ENCODE results near the gene P2RY6.
A peak's percentile ranks its signal among the peaks of the same experiment; 100 is the strongest.

The P2RY6 gene

DNA sequence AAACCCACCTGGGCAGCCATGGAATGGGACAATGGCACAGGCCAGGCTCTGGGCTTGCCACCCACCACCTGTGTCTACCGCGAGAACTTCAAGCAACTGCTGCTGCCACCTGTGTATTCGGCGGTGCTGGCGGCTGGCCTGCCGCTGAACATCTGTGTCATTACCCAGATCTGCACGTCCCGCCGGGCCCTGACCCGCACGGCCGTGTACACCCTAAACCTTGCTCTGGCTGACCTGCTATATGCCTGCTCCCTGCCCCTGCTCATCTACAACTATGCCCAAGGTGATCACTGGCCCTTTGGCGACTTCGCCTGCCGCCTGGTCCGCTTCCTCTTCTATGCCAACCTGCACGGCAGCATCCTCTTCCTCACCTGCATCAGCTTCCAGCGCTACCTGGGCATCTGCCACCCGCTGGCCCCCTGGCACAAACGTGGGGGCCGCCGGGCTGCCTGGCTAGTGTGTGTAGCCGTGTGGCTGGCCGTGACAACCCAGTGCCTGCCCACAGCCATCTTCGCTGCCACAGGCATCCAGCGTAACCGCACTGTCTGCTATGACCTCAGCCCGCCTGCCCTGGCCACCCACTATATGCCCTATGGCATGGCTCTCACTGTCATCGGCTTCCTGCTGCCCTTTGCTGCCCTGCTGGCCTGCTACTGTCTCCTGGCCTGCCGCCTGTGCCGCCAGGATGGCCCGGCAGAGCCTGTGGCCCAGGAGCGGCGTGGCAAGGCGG lies 24.5 kb downstream of the P2RY6 start:
- no peak for DNase-seq (ENCODE audit: low read depth in 2 of 2)

DNA sequence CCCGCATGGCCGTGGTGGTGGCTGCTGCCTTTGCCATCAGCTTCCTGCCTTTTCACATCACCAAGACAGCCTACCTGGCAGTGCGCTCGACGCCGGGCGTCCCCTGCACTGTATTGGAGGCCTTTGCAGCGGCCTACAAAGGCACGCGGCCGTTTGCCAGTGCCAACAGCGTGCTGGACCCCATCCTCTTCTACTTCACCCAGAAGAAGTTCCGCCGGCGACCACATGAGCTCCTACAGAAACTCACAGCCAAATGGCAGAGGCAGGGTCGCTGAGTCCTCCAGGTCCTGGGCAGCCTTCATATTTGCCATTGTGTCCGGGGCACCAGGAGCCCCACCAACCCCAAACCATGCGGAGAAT lies 25.1 kb downstream of the P2RY6 start:
- no peak for DNase-seq (ENCODE audit: low read depth in 2 of 2)

DNA sequence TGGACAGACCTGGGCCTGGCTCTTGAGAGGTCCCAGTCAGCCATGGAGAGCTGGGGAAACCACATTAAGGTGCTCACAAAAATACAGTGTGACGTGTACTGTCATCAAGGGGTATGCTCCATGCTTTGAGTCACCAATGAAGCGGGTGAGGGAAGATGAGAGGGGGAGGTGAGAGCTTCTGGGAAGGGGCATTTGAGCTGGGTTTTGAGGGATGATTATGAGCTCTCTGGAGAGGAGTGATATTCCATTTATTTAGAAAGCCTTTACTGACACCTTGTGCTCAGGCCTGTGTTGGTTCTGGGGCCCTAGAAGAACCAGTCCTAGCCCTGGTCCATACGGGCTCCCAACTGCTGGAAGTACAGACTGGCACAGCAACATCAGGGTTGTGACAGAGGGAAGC lies 25.6 kb downstream of the P2RY6 start:
- no peak for DNase-seq (ENCODE audit: low read depth in 2 of 2)

DNA sequence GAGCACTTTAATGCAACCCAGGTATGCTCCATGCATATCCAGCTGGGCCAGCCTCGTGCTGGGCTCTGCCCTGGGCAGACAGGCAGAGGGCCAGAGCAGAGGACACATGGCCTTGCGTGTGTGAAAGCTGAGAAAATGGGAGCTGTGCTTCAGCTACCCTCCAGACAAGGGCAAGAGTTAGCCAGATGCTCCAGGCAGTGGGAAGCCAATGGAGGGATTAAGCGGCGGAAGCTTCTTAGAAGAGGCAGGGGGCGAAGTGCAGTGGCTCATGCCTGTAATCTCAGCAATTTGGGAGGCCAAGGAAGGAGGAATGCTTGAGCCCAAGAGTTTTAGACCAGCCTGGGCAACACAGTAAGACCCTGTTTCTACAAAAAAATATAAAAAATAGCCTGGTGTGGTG lies 26.1 kb downstream of the P2RY6 start:
- no peak for DNase-seq (ENCODE audit: low read depth in 2 of 2)

DNA sequence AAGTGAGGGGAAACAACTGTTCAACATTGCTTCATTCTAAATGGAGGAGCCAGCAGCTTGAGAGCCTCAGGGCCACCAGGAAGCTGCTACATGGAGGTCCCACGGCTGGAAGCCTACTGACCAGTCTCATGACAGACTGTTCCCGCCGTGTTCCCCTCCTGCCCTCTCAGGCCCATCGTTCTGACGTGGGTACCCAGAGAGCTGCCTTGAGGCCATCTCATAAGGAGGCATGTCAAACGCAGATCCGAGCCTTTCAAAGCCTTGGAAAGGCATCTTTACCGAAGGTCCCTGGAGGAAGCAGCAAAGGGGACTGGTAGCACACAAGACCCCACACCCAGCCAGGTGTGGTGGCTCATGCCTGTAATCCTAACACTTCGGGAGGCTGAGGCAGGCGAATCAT lies 27.6 kb downstream of the P2RY6 start:
- no peak for DNase-seq (ENCODE audit: low read depth in 2 of 2)

DNA sequence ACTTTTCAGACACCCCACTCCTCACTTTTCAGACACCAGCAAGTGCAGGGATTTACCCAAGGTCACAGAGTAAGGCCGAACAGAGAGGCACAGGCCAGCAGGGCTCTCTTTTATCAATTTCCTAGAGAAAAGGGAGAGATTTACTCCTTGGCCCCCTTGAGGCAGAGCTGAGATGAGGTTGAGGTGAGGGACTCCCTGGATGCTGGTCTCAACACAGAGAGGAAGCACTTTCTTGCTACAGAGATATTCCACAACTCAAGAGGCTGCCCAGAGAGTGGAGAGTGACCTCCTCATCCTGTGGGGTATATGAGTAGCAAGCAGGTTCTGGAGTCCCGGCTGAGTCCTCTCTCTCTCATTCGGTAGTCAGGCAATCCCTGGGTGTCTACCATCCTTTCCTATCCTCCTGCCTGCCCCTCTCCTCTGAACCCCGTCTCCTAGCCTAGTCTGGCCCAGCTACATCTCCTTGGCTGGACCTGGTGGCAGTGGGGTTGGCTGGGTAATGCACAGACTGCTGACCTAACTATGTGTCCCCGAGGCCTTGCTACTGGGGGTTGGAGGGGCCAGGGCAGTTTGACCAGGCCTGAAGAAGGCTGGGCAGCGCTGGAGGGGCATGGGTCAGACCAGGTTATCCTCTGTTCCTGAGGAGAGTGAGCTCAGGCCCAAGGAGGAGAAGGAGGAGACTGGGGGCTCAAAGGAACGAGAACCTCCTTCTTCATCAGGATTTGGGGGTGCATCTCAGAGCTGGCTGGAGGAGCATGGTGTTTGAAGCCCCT lies 34.1 kb downstream of the P2RY6 start:
- no peak for DNase-seq (ENCODE audit: low read depth in 2 of 2)

DNA sequence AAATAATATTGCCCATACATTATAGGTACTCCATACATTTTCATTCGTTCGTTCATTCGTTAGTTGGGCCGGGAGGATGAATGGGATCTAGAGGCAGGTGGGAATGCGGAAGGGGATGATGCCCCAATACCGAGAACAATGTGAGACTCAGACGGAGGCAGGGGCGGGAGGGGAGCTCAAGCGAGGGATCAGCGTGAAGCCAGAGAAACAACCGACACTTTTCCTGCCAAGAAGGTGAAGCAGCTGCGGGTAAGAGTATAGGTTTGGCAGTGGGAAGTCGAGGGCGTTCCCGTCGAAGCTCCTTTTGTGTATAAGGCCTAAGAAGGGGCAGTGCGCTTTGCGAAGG lies 34.8 kb downstream of the P2RY6 start:
- no peak for DNase-seq (ENCODE audit: low read depth in 2 of 2)

DNA sequence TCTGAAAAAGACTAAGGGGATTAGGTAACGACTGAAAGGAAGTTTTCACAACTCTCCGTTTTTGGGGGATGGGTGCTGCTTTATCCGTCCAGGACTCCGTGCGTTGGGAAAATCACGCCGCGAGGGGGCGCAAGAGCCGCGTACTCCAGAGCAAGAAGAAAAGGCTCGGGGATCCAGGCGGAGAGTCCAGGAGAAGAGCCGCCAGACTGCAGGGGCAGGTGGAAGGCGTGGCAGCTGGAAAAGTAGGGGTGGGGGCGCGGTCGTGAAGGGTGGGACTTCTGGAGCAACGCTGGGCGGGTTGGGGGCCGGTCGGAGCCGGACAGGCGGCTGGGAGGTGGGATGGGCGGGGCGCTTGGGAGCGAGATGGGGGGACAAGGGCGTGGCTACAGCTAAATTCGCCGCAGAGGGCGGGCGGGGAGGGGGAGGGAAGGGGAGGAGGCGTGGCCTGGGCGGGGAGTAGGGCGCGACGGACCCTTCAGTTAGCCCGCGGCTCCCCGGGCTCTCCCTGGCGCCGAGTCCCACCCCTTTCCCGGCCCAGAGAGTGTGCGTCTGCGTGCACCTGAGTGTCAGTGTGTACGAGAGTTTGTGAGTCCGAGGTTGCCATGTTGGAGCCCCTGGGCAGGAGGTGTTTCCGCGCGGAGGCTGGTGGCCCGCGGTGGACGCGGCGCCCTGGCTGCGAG lies 35.3 kb downstream of the P2RY6 start:
- peak; percentile 88 to 94 for DNase-seq (ENCODE audit: low read depth in 2 of 2)

DNA sequence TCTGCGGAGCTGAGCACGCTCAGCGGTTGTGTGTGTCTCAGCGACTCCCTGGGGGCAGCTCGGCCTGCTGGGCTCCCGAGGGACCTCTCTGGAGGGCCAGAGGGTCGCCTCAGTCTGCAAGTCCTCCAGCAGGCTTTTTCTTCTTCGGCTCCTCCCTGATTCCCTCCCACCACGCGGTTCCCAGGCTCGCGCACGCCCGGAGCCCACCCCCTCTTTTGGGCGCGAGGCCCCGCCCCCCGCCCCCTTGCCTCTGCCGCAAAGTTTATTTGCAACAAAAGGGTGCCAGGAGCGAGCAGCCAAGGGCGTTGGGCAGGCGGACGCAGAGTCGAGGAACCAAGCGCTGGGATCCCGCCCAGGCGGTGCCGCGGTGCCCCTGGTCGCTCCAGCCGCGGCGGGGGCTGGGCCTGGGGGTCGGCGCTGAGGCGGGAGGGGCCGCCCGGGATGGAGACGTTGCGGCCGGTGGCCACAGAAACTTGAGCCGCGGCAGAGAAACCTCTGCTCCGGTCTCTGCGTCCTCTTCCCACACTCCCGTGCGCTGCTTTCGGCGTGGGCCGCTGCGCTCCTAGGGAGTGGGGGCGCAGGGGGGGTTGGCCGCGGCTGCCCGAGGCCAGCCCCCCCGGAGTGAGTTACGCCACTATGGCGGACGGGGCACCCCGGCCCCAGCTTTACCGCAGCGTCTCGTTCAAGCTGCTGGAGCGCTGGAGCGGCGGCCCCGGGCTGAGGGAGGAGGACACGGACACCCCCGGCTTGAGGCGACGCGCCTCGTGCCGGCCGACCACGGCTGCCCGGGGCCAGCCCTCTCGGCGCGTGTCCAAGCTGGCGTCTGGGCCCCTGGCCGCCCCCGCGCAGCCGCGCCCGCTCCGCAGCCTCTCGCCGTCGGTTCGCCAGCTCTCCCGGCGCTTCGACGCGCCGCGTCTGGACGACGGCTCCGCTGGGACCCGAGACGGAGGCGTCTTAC lies 36.1 kb downstream of the P2RY6 start, which contains the start of gene ARHGEF17:
TSS of gene ARHGEF17 (plus strand) at position 274 of the 958 bp plus-strand sequence. CDS start at position 637, 363 bp downstream.
- peak in 1 of 2 donors; percentile 16 for DNase-seq (ENCODE audit: low read depth in 2 of 2)

DNA sequence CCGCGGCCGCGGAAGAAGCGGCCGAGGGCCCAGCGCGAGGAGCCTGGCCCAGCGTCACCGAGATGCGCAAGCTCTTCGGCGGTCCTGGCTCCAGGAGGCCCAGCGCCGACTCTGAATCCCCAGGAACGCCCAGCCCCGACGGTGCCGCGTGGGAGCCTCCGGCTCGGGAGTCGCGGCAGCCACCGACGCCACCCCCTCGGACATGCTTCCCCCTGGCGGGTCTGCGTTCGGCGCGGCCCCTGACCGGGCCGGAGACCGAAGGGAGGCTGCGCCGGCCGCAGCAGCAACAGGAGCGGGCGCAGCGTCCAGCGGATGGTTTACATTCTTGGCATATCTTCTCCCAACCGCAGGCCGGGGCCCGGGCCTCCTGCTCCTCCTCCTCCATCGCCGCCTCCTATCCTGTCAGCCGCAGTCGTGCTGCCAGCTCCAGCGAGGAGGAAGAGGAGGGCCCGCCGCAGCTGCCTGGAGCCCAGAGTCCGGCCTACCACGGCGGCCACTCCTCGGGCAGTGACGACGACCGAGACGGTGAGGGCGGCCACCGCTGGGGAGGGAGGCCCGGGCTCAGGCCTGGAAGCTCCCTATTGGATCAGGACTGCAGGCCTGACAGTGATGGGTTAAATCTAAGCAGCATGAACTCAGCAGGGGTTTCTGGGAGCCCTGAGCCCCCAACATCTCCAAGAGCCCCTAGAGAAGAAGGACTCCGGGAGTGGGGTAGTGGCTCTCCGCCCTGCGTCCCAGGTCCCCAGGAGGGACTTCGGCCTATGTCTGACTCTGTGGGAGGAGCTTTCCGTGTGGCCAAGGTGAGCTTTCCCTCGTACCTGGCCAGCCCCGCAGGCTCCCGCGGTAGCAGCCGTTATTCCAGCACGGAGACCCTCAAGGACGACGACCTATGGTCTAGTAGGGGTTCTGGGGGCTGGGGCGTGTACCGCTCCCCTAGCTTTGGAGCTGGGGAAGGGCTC lies 37.1 kb downstream of the P2RY6 start:
- DNase-seq (ENCODE audit: low read depth in 2 of 2), result no peak

DNA sequence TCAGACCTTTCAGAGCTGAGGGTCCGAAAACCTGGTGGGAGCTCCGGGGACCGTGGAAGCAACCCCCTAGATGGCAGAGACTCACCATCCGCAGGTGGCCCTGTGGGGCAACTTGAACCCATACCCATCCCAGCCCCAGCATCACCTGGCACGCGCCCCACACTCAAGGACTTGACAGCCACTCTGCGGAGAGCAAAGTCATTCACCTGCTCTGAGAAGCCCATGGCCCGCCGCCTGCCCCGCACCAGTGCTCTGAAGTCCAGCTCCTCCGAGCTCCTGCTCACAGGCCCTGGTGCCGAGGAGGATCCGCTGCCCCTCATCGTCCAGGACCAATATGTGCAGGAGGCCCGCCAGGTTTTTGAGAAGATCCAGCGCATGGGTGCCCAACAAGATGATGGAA lies 37.9 kb downstream of the P2RY6 start:
- DNase-seq (ENCODE audit: low read depth in 2 of 2), result no peak

DNA sequence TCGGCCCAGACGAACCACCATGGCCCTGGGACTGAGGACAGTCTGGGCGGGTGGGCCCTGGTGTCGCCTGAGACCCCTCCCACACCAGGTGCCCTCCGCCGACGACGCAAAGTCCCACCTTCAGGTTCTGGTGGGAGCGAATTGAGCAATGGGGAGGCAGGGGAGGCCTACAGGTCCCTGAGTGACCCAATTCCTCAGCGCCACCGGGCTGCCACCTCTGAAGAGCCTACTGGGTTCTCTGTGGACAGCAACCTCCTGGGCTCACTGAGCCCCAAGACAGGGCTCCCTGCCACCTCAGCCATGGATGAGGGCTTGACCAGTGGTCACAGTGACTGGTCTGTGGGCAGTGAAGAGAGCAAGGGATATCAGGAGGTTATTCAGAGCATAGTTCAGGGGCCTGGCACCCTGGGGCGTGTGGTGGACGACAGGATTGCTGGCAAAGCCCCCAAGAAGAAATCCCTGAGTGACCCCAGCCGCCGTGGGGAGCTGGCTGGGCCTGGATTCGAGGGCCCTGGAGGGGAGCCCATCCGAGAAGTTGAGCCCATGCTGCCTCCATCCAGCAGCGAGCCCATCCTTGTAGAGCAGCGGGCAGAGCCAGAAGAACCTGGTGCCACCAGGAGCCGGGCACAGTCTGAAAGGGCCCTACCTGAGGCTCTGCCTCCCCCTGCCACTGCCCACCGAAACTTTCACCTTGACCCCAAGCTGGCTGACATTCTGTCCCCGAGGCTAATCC lies 38.7 kb downstream of the P2RY6 start:
- DNase-seq (ENCODE audit: low read depth in 2 of 2), result no peak

DNA sequence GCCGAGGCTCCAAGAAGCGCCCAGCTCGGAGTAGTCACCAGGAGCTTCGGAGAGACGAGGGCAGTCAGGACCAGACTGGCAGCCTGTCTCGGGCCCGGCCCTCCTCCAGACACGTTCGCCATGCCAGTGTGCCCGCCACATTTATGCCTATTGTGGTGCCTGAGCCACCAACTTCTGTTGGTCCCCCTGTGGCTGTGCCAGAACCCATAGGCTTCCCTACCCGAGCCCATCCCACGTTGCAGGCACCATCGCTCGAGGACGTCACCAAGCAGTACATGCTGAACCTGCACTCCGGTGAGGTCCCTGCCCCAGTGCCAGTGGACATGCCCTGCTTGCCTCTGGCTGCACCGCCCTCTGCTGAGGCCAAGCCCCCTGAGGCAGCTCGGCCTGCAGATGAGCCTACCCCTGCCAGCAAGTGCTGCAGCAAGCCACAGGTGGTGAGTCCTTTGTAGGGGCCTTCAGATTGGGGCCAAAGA lies 39.3 kb downstream of the P2RY6 start:
- no peak for DNase-seq (ENCODE audit: low read depth in 2 of 2)

DNA sequence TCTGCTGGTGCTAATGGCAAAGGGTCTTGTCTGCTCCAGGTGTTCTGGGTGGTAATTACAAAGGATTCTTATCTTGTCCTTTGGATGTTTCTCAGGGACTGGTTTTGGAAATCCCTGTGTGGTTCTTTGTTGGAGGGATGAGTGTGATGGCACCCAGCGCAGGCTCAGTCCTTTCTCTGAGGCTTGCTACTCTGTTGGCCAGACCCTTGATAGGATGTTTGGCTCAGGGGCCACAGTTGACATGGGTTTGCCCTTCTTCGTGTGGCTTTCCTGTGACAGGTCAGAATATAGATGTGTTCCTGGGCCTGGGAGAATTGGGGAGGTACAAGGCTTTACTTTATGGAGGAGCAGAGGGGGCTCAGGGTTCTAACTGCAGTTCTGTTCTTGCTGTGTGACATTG lies 39.9 kb downstream of the P2RY6 start:
- no peak for DNase-seq (ENCODE audit: low read depth in 2 of 2)

DNA sequence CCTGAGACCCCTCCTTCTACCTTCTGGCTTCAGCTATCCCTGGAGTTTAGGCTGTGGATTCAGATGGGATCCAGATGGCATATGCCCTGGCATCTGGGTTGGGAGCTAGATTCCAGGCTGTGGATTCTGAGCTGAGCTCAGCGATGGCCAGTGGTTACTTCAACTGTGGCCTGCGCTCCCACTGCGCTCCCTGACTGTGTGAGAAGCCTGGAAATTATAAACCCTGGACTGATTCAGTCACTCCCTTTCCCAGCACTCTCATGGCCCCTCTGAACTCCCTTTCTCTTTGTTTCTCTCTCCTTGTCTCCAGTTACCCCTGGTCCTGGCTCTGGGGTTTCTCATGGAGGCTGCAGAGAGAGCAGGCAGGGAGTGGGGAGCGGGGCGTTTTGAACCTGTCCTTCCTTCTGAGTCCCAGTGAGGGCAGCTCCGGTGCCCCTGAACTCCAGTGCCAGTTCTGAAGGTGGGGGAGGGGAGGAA lies 40.8 kb downstream of the P2RY6 start:
- DNase-seq (ENCODE audit: low read depth in 2 of 2), result no peak

DNA sequence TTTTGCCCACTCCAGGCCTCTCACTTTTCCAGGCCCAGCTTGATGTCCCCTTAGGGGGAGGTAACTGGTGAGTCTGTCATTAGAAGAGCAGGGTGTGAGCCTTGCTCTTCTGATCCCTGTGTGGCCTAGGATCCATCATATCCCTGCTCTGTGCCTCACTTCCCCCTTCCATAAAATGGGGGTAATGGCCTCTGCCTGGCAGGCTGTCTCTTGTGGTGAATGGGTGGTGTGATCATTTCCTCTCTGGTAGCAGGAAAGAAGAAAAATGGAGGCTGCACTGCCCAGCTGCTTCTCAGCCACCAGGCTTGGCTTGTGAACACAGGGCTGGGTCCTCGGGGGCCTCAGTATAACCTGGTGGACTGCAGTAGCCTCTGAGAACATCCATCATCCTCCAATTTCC lies 41.5 kb downstream of the P2RY6 start:
- no peak for DNase-seq (ENCODE audit: low read depth in 2 of 2)

DNA sequence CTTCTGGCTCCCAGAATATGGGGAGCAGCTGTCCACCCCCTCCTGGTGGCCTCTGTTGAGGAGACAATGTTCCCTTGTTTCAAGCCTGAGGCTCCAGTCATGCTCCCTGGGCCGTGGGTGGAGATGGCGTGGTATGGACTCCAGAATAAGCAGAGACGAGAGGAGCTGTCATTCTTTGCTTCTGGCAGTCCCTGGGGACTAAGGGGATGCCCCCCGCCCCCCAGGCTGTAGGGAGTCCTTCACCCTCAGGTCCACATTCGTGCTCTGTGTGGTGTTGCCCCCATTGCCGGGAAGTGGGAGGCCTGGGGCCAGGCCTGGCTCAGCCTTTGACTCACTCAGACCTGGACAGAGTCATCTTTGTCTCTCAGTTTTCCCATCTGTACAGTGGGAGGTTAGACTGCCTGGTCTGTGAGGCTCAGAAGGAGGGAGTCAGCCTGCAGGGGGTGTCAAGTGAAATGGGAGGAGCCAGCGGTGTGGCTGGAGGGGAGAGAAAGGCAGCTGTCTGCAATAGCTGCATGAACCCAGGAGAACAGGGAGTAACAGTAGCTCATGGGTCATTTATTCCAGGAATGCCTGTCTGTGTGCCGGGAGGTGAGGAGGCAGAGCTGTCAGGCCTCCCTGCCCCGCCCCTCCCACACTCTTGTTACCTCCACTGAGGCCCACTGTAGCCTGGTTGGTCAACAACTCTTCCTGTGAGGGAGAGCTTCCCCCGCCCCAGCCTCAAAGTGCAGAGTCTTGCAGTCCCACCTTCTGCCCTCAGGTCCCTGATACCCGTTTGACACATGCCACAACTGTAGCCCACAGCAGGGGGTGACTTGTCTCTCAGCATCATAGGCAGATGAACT lies 42.2 kb downstream of the P2RY6 start:
- DNase-seq (ENCODE audit: low read depth in 2 of 2), result no peak

DNA sequence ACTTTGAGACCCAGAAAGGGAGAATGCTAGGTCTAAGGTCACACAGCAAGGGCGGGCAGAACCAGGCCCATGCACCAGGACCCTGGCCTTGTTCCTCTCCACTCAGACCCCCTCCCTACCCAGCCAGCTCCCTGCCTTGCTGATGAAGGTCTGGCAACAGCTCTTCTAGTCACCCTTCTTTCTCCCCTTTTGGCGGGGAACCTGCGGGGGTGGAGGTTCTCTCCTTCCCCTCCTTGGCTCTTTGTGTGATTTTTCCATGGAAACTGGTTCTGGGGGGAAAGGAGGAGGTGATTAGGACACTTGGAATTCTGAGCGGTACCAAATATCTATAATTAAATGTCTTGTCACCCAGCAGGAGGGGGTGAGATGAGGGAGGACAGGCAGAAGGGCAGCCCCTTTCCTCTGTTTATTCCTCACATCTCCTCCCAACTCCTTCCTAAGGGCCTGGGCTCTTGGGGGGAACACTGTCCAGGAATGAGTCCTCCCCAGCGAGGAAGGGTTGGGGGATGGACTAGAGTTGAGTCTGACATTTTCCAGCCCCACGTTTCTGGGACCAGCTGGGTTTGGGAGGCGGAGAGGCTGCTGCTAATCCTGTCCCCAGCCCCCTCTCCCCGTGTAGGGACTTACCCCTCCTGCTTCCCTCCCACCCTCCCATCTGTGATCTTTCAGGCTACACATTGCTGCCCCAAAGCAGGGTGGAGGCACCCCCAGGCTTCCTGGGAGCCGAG lies 43.3 kb downstream of the P2RY6 start:
- DNase-seq (ENCODE audit: low read depth in 2 of 2), result no peak

All from stimulated activated CD8-positive, alpha-beta memory T cell treated with anti-CD3 and anti-CD28 coated beads, Interleukin-2, amount 100 ng/mL, for 48 hours (primary cell).